OCI-LY7 (cell line): Measurements from ENCODE around the gene KDELR1. TPM values are rescaled to one million over a fixed set of nuclear protein-coding genes. Genes with fewer than 3 reads are reported as not detected.

Experiments
- BruUV-seq: library from RNA; stranded (reverse); fragments of 400-500 nt; replicated peaks from 2 replicates; lab custom pipeline; 2021; lab: Mats Ljungman, UMichigan
- CTCF ChIA-PET: fragments of 300-600 bp; sonication (Branson Sonifier 250); formaldehyde crosslinking; loops from one replicate; lab custom pipeline; 2022; ENCODE audit warnings: antibody characterized with exemption; ENCODE audit not compliant: unreplicated experiment; lab: Charles Lee
- POLR2A ChIA-PET: fragments of 300-600 bp; sonication (Branson Sonifier 250); formaldehyde crosslinking; loops from one replicate; lab custom pipeline; 2022; ENCODE audit warnings: antibody characterized with exemption; lab: Charles Lee
- DNase-seq: peaks from one replicate; pipeline ENCODE4 v3.0.0-alpha.2; 2015; ENCODE audit warnings: low spot score
- H2AFZ ChIP-seq: fragments of 200-600 bp; sonication (generic), shearing (Covaris generic); 2 replicates; pipeline ENCODE4 v1.6.1; 2014; ENCODE audit warnings: mild to moderate bottlenecking, antibody characterized with exemption, low read length, moderate library complexity
- H3K27ac ChIP-seq: fragments of 200-600 bp; sonication (generic); 2 replicates; pipeline ENCODE4 v1.5.1; 2014; ENCODE audit warnings: mixed run types, low read depth, mild to moderate bottlenecking, moderate library complexity, low read length, inconsistent platforms; ENCODE audit not compliant: poor library complexity, severe bottlenecking
- H3K36me3 ChIP-seq: fragments of 200-600 bp; sonication (generic); 2 replicates; pipeline ENCODE4 v1.6.1; 2014; ENCODE audit warnings: mild to moderate bottlenecking, antibody characterized with exemption, low read length, moderate library complexity, mixed read lengths; ENCODE audit not compliant: insufficient read depth
- H3K4me1 ChIP-seq: fragments of 200-600 bp; sonication (generic); 2 replicates; pipeline ENCODE4 v1.5.1; 2014; ENCODE audit warnings: mild to moderate bottlenecking, low read length; ENCODE audit not compliant: insufficient read depth, poor library complexity, severe bottlenecking
- H3K4me2 ChIP-seq: fragments of 200-600 bp; sonication (generic); 2 replicates; pipeline ENCODE4 v1.6.1; 2014; ENCODE audit warnings: mild to moderate bottlenecking, low read length
- H3K4me3 ChIP-seq: fragments of 200-600 bp; sonication (generic); 2 replicates; pipeline ENCODE4 v1.5.1; 2014; ENCODE audit warnings: mild to moderate bottlenecking, low read depth, low read length; ENCODE audit not compliant: poor library complexity, severe bottlenecking
- H3K79me2 ChIP-seq: fragments of 200-600 bp; sonication (generic); 2 replicates; pipeline ENCODE4 v1.6.1; 2016; ENCODE audit warnings: low read depth, mild to moderate bottlenecking, low read length, moderate library complexity, mixed read lengths; ENCODE audit not compliant: insufficient read depth
- H3K9me2 ChIP-seq: fragments of 200-600 bp; sonication (generic); 2 replicates; pipeline ENCODE4 v1.6.1; 2016; ENCODE audit warnings: mild to moderate bottlenecking, low read length, mixed read lengths; ENCODE audit not compliant: insufficient read depth
- H3K9me3 ChIP-seq: fragments of 200-600 bp; sonication (generic); 2 replicates; pipeline ENCODE4 v1.6.1; 2014; ENCODE audit warnings: mild to moderate bottlenecking, mixed run types, low read length, mixed read lengths
- H4K20me1 ChIP-seq: fragments of 200-600 bp; sonication (generic); 2 replicates; pipeline ENCODE4 v1.6.1; 2014; ENCODE audit warnings: mild to moderate bottlenecking, antibody characterized with exemption, low read length, moderate library complexity, mixed read lengths; ENCODE audit not compliant: insufficient read depth
- CTCF ChIP-seq: fragments of 200-600 bp; sonication (generic); conservative IDR thresholded peaks from 2 replicates; pipeline ENCODE4 v1.5.1; 2014; ENCODE audit warnings: mild to moderate bottlenecking, antibody characterized with exemption, low read length, moderate library complexity, mixed read lengths
- EZH2phosphoT487 ChIP-seq: fragments of 200-600 bp; sonication (generic); IDR thresholded peaks from 2 replicates; pipeline ENCODE4 v1.6.1; 2018; ENCODE audit warnings: low read depth, borderline replicate concordance, mild to moderate bottlenecking, mixed run types, antibody characterized with exemption, low read length, moderate library complexity, mixed read lengths
- intact Hi-C: fragments of 100-400 bp; cut with micrococcal nuclease; formaldehyde crosslinking; loops from one replicate; pipeline ENCODE4 v1.10.0; 2022; ENCODE audit not compliant: unreplicated experiment
- total RNA-seq, 2 experiments: library from RNA; depleted of rRNA in 1 of 2; stranded (reverse); fragments of >200 nt in 1 of 2; shearing (Covaris generic) in 1 of 2; gene quantifications; 2 replicates each; pipeline ENCODE4 v1.2.3, GENCODE V29; 2014 to 2022

Gene KDELR1
- total RNA-seq, 2 experiments from 2014 or later, result 38.8 to 63.8 TPM

DNA sequence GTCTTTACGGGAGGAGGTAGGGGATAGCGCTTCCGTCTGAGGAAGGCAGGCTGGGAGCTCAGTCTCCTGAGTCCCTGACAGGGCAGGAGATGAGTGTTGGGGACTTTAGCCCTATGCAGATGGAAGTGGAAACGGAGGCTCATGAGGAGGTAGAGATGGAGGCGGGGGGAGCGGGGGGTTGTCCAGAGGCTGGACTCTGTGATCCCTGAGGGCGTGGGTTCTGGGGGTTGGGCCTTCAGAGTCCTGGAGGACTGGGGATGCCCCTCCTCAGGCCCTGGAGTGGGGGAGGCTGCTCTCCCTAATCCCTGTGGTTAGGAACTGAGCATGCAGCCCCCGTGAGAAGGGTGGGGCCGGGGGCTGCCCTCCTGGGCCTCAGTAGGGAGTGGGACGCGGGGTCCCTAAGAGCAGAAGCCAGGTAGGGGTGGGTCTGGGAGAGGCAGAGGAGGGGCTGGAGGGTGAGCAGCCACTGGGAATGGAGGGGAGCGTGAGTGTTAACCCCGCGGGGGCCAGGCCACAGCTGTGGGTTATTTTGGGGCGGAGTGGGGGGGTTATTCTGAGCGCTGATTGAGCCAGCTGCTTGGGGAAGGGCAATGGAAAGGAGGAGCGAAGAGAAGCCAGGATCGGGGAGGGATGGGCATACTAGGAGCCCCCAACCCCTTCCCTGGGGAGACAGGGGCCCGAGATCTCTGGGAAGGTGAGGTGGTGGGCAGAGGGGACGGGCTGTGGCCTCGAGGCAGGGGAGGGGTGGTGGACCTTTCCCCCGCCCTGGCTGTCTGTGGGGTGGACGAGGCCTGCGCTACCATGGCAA, 4.9 kb upstream of the KDELR1 start:
- CTCF ChIA-PET, result interaction anchor here (0.5 kb wide), 1 partner anchor 732 kb away, joined by 10 read pairs; no protein-coding TSS in a partner anchor
- intact Hi-C loops, result no loop called here

GRCh38 chr19:48395499-48395898, 4.1 kb upstream of the KDELR1 start:
- H3K79me2 ChIP-seq, result peaks cover 8% of the 10 kb centered on the region; the same call in 1 of the 2 replicates
- H2AFZ ChIP-seq, result no peak overlapping the region
- no TSS peak for BruUV-seq
- no peak overlapping the region for H3K4me2 ChIP-seq
- no peak for DNase-seq
- ChIA-PET CTCF (interaction anchor here (0.6 kb wide), 1 partner anchor 228 kb away, joined by 3 read pairs; no protein-coding TSS in a partner anchor), POLR2A (no interaction called here)
- H4K20me1 ChIP-seq, result no peaks in the 10 kb centered on the region
- intact Hi-C loops, result no loop called here
- no peaks in the 10 kb centered on the region for H3K36me3 ChIP-seq
- H3K9me3 ChIP-seq, result no peaks in the 10 kb centered on the region
- H3K4me1 ChIP-seq, result peaks cover 38% of the 10 kb centered on the region
- H3K27ac ChIP-seq, result no peak overlapping the region
- TF ChIP-seq EZH2phosphoT487 (no peak), CTCF (no peak)
- H3K9me2 ChIP-seq, result no peaks in the 10 kb centered on the region
- H3K4me3 ChIP-seq, result no peak overlapping the region

More for the DNA sequence above, 4.9 kb upstream of the KDELR1 start:
- no TSS peak for BruUV-seq
- Histone ChIP-seq H3K9me3 (no peaks in the 10 kb centered on the region), H3K4me2 (no peak overlapping the region), H4K20me1 (no peaks in the 10 kb centered on the region), H3K9me2 (no peaks in the 10 kb centered on the region), H3K4me3 (no peak overlapping the region), H3K36me3 (no peaks in the 10 kb centered on the region), H3K4me1 (peaks cover 42% of the 10 kb centered on the region), H2AFZ (no peak overlapping the region), H3K79me2 (peaks cover under 1% of the 10 kb centered on the region; the same call in 1 of the 2 replicates), H3K27ac (no peak overlapping the region)
- POLR2A ChIA-PET, result no interaction called here
- DNase-seq, result no peak
- TF ChIP-seq EZH2phosphoT487 (no peak), CTCF (no peak)

DNA sequence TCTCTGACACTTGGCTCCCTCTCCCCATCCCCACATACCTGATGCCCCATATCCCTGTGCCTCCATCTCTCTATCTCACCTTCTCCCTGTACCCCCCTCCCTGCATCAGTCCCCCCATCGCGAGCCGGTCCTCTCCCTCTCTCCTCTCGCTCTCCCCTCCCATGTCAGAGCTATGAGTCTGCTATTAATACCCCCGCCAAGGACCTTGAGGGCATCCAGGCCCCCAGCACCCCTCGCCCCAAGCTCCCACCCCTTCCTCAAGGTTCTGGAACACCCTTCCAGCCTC, 3.8 kb upstream of the KDELR1 start:
- Histone ChIP-seq H2AFZ (no peak overlapping the region), H3K9me3 (no peaks in the 10 kb centered on the region), H3K27ac (no peak overlapping the region), H3K4me2 (no peak overlapping the region), H3K4me3 (no peak overlapping the region), H3K4me1 (peaks cover 34% of the 10 kb centered on the region), H3K36me3 (no peaks in the 10 kb centered on the region), H3K9me2 (no peaks in the 10 kb centered on the region), H3K79me2 (peaks cover 12% of the 10 kb centered on the region; the same call in 1 of the 2 replicates), H4K20me1 (no peaks in the 10 kb centered on the region)
- intact Hi-C loops, result no loop called here
- ChIA-PET POLR2A (no interaction called here), CTCF (interaction anchor here (0.6 kb wide), 1 partner anchor 229 kb away, joined by 3 read pairs; no protein-coding TSS in a partner anchor)
- TF ChIP-seq CTCF, result no peak
- no peak for TF ChIP-seq EZH2phosphoT487
- no TSS peak for BruUV-seq
- no peak for DNase-seq
